ENCODE results near the gene KRTAP1-4.
"Not testable (repeated sequence)": the region's sequence is repeated elsewhere in the genome, so short reads cannot be mapped to it uniquely, and the experiment has no call there.

The KRTAP1-4 gene

GRCh38 chr17:41065829-41066624 is 36.0 kb upstream of the KRTAP1-4 start, which contains the start of gene KRTAP2-4:
TSS of gene KRTAP2-4 (minus strand) at chr17:41065879. CDS start at chr17:41065845, 34 bp downstream.
- DNase-seq (ENCODE audit: low spot score), result no peak
- no peak for TF ChIP-seq CTCF (IDR thresholded peaks at IDR 0.05; ENCODE audit: extremely low read depth, insufficient read depth, missing control alignments)
- in situ Hi-C loops (cut with MboI; ENCODE audit: low pct_unique_long_range_greater_than_20kb, low sequenced_read_pairs, unreplicated experiment), result no loop called here

- in situ Hi-C loops (cut with MboI; ENCODE audit: low pct_unique_long_range_greater_than_20kb, low sequenced_read_pairs, unreplicated experiment); DNase-seq (ENCODE audit: low spot score): not testable (repeated sequence)
Observed at GRCh38 chr17:41065016-41065689, 35.2 kb upstream of the KRTAP1-4 start.

- no peak for TF ChIP-seq CTCF (IDR thresholded peaks at IDR 0.05; ENCODE audit: extremely low read depth, insufficient read depth, missing control alignments)
- in situ Hi-C loops (cut with MboI; ENCODE audit: low pct_unique_long_range_greater_than_20kb, low sequenced_read_pairs, unreplicated experiment), result no loop called here
- no peak for DNase-seq (ENCODE audit: low spot score)
Observed at GRCh38 chr17:41064301-41064700, 34.3 kb upstream of the KRTAP1-4 start.

GRCh38 chr17:41063449-41063848 is 33.5 kb upstream of the KRTAP1-4 start:
- in situ Hi-C loops (cut with MboI; ENCODE audit: low pct_unique_long_range_greater_than_20kb, low sequenced_read_pairs, unreplicated experiment), result no loop called here
- no peak for DNase-seq (ENCODE audit: low spot score)
- no peak for TF ChIP-seq CTCF (IDR thresholded peaks at IDR 0.05; ENCODE audit: extremely low read depth, insufficient read depth, missing control alignments)

GRCh38 chr17:41061964-41062363 is 32.0 kb upstream of the KRTAP1-4 start:
- no peak for TF ChIP-seq CTCF (IDR thresholded peaks at IDR 0.05; ENCODE audit: extremely low read depth, insufficient read depth, missing control alignments)
- DNase-seq (ENCODE audit: low spot score), result no peak
- in situ Hi-C loops (cut with MboI; ENCODE audit: low pct_unique_long_range_greater_than_20kb, low sequenced_read_pairs, unreplicated experiment), result no loop called here

GRCh38 chr17:41060052-41060604 is 30.1 kb upstream of the KRTAP1-4 start, which contains the start of gene KRTAP2-3:
TSS of gene KRTAP2-3 (minus strand) at chr17:41060114. CDS start at chr17:41060050, 64 bp downstream.
- no peak for DNase-seq (ENCODE audit: low spot score)
- TF ChIP-seq CTCF (IDR thresholded peaks at IDR 0.05; ENCODE audit: extremely low read depth, insufficient read depth, missing control alignments), result no peak
- in situ Hi-C loops (cut with MboI; ENCODE audit: low pct_unique_long_range_greater_than_20kb, low sequenced_read_pairs, unreplicated experiment), result no loop called here

GRCh38 chr17:41059276-41060051 is 29.5 kb upstream of the KRTAP1-4 start:
- DNase-seq (ENCODE audit: low spot score); in situ Hi-C loops (cut with MboI; ENCODE audit: low pct_unique_long_range_greater_than_20kb, low sequenced_read_pairs, unreplicated experiment): not testable (repeated sequence)
